ENCODE data around the gene EXOC1L. TPM values are rescaled to one million over a fixed set of nuclear protein-coding genes. Genes with fewer than 3 reads are reported as not detected.
A peak's percentile ranks its signal among the peaks of the same experiment; 100 is the strongest.
"Not testable (repeated sequence)": the region's sequence is repeated elsewhere in the genome, so short reads cannot be mapped to it uniquely, and the experiment has no call there.

EXOC1L gene
- total RNA-seq, 1 experiment from 2014 or later: not detected

- no peak for DNase-seq (ENCODE audit: low spot score)
These were observed 18.8 kb downstream of the EXOC1L start for GRCh38 chr4:55838356-55838755.

- DNase-seq (ENCODE audit: low spot score): no peak
These were observed 19.4 kb downstream of the EXOC1L start for GRCh38 chr4:55838952-55839351.

GRCh38 chr4:55840956-55841355, 21.4 kb downstream of the EXOC1L start:
- DNase-seq (ENCODE audit: low spot score): no peak

GRCh38 chr4:55841373-55842239, 22.0 kb downstream of the EXOC1L start:
- DNase-seq (ENCODE audit: low spot score): peak; percentile 11

DNA sequence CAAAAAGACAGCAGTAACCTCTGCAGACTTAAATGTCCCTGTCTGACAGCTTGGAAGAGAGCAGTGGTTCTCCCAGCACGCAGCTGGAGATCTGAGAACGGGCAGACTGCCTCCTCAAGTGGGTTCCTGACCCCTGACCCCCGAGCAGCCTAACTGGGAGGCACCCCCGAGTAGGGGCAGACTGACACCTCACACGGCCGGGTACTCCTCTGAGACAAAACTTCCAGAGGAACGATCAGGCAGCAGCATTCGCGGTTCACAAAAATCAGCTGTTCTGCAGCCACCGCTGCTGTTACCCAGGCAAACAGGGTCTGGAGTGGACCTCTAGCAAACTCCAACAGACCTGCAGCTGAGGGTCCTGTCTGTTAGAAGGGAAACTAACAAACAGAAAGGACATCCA, 22.7 kb downstream of the EXOC1L start:
- not testable (repeated sequence) for DNase-seq (ENCODE audit: low spot score)

GRCh38 chr4:55849724-55850123, 30.1 kb downstream of the EXOC1L start:
- DNase-seq (ENCODE audit: low spot score): no peak

- DNase-seq (ENCODE audit: low spot score): peak; percentile 76
These were observed 32.3 kb downstream of the EXOC1L start for GRCh38 chr4:55851885-55852284.

- peak; percentile 98 for DNase-seq (ENCODE audit: low spot score)
These were observed 34.0 kb downstream of the EXOC1L start, which contains the start of gene EXOC1 for GRCh38 chr4:55853484-55854046. Gene EXOC1 (plus strand): TSS chr4:55853648. CDS start chr4:55858324, 4,676 bp downstream.

DNA sequence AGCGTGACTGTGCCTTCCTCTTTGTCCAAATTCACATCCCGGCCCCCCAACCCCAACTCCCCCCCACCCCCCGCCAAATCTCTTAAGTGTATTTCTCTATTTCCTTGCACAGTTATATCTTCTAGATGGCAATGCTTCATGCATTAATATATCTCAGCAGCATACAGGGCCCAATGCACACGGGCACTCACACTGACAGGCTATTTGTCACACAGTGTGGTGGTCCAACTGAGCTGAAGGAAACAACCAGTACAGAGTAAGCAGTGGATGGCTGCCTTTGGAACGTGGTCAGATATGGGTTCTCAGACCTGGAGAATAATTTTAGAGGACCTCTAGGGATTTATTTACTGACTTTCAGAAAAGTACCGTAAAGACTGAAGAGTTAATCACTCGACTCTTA, 34.5 kb downstream of the EXOC1L start:
- no peak for DNase-seq (ENCODE audit: low spot score)

GRCh38 chr4:55857586-55857985, 38.0 kb downstream of the EXOC1L start:
- no peak for DNase-seq (ENCODE audit: low spot score)

GRCh38 chr4:55859711-55860110, 40.1 kb downstream of the EXOC1L start:
- no peak for DNase-seq (ENCODE audit: low spot score)

DNA sequence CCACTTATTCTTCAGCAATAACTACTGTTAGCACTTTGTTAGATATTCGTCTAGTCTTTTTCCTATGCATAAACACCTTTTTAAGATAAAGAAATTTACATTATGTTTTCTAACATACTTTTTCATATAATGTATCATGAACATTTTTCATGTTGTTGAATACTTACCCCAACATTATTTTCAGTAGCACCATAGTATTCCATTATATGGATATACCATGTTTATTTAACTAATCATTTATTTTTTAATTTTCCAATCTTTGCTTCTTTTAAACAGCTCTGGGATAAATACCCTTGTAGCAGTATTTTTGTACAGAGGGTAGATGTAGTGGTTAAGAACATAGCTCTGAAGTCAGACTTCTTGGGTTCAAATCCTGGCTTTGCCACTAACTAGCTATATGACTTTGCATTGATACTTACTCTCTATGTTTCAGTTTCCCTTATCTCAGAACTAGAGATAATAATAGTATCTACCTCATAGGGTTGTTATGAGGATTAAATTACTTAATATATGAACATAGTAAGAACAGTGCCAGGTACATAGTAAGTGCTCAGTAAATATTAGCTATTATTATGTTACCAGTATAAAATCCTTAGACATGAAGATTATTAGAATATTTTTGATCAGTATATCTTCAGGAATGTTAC, 45.1 kb downstream of the EXOC1L start:
- no peak for DNase-seq (ENCODE audit: low spot score)

GRCh38 chr4:55865228-55865806, 45.7 kb downstream of the EXOC1L start:
- DNase-seq (ENCODE audit: low spot score): no peak

DNA sequence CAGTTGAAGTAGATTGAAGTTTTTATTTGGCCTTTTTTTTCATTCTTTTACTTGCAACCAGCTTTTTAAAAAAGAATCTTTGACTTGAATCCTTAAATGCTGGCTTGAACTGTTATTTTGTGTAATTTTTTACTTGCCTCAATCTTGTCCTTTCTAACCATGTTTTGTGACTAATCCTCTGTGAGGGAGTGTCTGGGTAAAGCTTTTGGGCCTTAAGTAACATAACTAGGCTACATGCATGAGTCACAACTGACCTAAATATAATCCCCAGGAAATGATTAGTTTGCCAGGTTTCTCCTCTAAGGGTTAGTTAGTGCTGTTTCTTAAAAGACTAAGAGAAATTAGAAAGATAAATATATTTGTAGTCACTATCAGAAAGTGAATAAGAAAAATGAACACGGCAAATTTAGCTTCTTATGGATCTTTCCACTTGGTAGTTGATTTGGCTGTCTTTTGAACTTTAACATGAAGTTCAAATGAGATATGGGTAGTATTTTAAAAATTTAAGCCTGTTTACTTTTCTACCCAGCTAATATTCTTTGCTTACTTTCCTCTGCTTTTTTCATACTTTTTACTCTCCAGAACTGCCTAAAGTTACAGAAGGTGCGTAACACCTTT, 46.8 kb downstream of the EXOC1L start:
- peak; percentile 41 for DNase-seq (ENCODE audit: low spot score)

- DNase-seq (ENCODE audit: low spot score): peak; percentile 70
These were observed 47.5 kb downstream of the EXOC1L start for GRCh38 chr4:55866973-55867574.

DNA sequence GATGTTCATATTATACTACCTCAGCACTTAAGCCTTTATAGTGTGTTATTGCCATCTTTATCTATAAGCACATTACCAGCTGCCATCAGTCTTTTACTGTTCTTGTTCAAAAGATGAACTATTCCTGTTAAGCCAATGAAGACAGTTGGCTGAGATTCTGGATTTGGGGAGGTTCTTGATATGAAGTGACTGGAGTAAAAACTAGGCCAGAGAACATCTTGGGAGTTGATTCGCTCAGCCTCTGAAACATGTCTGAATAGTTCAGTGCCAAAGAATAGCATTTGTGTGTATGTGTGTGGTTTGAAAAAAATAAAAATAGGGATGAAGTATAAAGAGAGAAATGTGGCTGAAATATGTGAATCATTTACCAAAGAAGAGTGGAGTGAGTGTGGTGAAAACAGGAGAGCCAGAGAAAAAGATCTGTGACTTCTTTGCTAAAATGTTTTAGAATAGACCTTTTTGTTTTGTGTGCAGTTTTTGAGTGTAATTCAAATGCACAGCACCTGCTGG, 49.0 kb downstream of the EXOC1L start:
- no peak for DNase-seq (ENCODE audit: low spot score)

- DNase-seq (ENCODE audit: low spot score): no peak
These were observed 51.8 kb downstream of the EXOC1L start for GRCh38 chr4:55871299-55871800.

DNA sequence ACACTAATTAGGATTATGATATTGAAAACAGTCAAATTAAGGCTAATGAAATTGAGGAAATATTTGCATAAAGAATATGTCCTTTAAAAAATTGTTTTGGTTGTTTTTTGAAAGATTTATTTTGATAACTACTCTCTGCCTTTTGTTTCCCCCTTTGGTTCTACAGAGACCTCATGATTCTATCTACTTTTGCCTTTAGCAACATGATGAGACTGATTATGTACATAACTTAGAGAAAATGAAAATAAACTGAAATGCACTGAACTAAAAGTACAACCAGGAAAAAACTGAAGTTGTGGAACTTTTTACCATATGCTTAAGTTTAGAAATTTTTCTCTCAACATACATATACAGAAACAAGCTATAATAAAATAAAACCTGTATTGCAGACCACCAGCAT, 55.2 kb downstream of the EXOC1L start:
- DNase-seq (ENCODE audit: low spot score): no peak

GRCh38 chr4:55876387-55876786, 56.8 kb downstream of the EXOC1L start:
- DNase-seq (ENCODE audit: low spot score): no peak

- DNase-seq (ENCODE audit: low spot score): no peak
These were observed 59.6 kb downstream of the EXOC1L start for GRCh38 chr4:55879224-55879623.

Data from HT-29 (cell line).